GM21360 (cell line): ENCODE results near the gene BICDL1.
"Not testable (repeated sequence)": the region's sequence is repeated elsewhere in the genome, so short reads cannot be mapped to it uniquely, and the experiment has no call there.

Experiments
- ATAC-seq: cut with Tn5 transposase; IDR thresholded peaks from one replicate; pipeline ENCODE4 v1.9.1; 2021; ENCODE audit warnings: mild to moderate bottlenecking, moderate library complexity; ENCODE audit not compliant: unreplicated experiment

The BICDL1 gene

DNA sequence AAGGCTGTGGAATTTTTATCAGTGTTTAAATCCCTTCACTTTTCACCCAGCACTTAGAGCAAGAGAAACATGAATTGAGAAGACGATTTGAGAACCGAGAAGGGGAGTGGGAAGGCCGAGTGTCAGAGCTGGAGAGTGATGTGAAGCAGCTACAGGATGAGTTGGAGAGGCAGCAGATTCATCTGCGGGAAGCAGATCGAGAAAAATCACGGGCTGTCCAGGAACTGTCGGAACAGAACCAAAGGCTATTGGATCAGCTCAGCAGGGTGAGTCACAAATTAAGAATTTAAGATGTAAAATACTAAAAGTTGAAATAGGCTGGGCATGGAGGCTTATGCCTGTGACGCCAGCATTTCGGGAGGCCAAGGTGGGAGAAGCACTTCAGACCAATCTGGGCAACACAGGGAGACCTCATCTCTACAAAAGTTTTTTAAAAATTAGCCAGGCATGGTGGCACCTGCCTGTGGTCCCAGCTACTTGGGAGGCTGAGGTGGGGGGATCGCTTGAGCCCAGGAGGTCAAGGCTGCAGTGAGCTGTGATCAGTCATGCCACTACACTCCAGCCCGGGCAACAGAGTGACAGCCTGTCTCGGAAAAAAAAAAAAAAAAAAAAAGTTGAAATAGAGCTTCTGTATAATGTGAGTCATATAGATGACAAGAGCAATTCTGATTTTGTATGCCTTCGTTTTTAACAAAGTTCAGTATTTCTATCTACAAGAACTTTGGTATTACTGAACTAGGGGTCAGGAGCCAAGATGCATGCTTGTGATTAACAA is 9.6 kb downstream of the BICDL1 start:
- ATAC-seq = no peak

DNA sequence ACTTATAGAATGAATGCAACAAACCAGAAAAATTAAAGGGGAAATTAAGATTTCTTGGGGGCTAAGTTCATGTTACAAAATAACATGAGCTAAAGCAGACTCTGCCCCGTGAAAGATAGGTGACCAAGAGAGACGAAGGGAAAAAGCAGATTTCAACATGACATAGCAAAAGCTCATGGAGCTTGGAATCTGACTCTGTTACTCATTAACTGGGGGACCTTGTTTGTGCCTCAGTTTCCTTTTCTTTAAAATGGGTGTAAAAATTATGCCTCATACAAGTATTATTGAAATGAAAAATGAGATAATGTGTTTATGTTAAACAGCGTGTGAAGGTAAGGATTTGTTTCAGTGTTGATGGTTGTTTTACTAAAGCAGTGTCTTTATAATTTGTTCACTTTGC is 11.5 kb downstream of the BICDL1 start:
- no peak for ATAC-seq

DNA sequence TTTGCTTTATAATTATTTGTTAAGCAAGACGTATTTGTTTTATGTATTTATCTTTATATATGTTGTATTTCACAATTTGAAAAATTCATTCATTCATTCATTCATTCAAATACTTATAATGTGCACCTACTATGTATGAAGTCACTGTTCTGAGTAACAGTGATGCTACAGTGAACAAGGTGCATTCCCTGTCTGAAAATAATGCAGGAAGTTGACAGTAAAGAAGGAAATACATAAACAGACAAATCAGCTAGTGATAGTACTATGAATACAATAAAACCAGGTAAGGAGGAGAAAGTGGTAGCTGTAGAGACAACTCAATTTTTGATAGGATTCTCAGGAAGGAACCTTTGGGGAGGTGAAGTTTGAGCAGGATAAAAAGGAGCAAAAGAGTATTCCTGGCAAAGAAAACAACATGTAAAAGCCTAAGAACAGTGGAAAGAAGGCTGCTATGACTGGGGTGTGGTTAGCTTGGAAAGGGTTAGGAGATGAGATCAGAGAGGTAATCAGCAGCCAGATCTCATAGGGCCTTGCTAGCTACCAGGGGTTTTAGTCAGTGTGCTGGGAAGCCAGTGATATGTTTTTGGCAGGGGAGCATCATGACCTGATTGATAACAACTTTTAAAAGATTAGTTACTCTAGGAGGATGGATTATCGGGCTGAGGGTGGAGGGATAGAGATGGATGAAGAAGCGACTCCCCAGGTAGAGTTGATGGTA is 17.4 kb downstream of the BICDL1 start:
- ATAC-seq = no peak

DNA sequence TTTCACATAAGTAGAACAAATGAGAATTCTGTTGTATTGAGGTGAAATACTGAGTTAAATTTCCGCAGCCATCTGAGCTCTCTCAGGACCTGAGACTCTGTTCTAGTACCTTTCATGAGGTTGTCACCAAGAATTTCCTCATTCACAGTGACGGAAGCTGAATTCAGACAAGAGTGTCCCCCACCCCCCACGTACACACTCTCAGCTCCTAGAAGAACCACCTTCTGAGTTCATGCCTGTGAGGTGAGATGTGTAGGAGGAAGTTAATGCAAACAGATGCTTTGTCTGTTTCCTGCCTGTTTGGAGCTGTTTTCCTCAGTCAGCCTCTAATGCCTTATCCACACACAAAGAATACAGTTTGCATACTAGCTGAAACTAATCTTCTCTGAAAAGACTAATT is 18.2 kb downstream of the BICDL1 start:
- no peak for ATAC-seq

DNA sequence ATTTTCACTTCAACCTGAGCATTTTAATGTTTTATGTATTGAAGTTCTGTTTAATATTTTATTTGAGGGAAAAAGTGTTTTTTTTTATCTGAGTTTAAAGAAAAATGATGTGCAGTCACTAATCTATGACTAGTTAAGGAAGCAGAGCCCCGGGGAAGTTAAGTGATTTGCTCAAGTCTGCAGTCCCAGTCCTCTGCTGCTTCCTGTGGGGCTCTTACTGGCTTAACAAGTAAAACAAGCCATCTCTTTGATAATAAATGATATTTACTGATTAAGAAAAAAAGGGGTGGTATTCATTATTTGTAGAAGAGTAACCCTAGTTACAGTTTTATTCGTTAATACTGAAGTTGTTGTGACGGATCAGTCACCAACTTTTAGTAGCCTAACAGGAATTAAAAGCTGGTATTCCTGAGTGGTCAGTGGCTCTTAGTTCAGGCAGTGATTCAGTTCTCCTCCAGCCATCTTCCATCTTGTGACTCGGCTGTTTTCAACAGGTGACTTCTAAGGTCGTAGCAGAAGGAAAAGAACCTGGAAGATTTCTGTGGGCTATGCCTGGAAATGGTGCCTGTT is 21.7 kb downstream of the BICDL1 start:
- ATAC-seq = no peak

DNA sequence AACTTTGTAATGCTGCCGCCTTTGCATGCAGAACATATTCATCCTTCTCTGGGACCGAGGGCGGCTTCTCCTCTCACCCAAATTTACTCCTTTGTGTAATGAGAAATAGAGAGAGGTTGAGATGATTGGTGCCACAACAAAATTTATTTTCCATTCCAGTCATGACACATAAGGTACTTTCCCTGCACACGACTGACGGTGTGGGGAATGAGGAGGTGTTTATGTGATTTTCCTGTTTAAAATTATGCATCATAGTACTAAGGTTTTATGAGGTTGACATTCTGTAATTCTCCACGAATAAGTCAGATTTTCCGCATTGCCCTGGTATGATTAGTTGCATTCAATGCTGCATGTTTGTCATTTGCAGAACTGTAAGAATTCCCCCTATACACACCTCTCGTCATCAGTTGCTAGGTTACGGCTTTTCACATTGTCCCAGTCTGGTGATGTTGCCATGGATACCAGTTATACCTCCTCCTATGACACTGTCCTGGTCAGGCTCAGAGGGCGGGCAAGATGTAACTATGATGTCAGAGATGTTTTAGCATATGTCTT is 23.1 kb downstream of the BICDL1 start:
- ATAC-seq = peak; percentile 82

DNA sequence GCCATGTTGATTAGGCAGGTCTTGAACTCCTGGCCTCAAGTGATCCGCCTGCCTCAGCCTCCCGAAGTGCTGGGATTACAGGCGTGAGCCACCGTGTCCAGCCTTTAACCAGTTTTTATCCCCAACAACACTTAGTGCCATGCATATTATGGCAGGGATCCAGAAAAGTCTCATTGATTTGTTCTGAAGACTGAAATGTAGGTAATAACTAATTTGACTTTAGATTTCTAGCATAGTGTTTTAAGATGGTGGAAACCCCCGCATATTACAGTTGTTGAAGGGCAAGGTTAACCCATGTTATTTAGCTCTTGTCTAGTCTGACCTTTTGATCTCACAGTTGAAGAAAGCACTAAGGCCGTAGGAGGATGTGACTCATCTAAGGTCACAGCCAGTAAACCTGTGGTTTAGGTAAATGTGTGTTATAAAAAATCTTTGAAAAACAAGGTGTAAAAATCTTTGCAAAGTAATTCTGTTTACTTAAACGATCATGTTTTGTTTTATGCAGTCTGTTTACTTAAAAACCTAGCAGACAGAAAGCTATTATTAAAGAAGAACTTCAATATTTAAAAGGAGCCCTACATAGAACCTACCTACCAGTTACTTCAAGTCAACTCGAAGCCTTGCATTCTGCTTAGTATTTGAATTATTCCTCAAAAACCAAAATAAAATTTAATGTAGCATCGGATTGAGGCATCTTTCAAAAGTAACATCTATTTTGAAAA is 24.8 kb downstream of the BICDL1 start:
- no peak for ATAC-seq

DNA sequence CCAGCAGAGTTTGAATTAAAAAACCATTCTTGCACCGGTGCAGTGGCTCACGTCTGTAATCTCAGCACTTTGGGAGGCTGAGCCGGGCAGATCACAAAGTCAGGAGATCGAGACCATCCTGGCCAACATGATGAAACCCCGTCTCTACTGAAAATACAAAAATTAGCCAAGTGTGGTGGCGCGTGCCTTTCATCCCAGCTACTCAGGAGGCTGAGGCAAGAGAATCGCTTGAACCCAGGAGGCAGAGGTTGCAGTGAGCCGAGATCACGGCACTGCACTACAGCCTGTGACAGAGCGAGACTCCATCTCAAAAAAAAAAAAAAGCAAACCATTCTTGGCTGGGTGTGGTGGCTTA is 25.3 kb downstream of the BICDL1 start:
- ATAC-seq = not testable (repeated sequence)

DNA sequence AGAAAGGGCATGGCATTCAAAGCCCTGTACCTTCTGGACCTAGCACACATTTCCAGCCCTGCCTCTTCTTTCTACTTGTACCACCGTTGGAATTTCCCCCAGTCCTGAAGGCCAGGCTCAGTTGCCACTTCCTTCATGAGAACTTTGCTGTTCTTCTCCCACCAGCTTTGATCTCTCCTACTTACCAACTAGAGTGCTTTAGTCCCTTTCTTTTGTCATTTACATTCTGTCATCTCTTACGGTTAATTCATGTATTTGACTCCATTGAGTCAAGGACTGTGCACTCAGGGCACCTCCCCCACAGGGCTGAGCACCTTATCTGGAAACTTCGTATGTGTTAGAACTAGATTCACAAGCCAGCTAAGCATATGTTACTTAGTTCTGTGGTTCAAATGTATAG is 26.3 kb downstream of the BICDL1 start:
- ATAC-seq = no peak

DNA sequence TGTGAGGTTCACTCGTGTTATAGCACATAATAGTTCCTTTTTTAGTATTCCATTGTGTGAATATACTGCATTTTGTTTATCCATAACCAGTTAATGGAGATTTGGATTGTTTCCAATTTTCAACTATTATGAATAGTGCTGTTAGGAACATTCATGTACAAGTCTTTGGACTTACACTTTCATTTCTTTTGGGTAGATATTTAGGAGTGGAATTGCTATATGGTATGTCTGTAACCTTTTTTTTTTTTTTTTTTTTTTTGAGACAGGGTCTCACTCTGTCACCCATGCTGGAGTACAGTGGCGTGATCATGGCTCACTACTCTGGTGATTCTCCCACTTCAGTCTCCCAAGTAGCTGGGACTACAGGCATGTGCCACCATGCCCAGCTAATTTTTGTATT is 27.2 kb downstream of the BICDL1 start:
- not testable (repeated sequence) for ATAC-seq

DNA sequence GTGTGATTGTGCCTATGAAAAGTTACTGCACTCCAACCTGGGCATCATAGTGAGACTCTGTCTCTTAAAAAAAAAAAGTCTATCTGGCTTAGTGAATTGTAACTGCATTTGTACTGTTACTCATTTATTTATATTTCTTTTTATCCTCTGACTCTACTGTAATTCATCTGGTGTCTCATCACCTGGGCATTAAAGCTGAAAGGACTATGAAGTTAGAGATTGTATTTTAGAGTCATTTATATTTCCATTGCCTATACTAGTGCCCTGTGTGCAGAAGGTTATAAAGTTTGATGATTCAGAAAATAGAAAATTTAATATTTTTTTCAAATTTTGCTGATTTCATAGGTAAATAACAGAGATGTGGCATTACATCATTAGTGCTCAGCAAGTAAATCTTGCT is 30.2 kb downstream of the BICDL1 start:
- no peak for ATAC-seq

DNA sequence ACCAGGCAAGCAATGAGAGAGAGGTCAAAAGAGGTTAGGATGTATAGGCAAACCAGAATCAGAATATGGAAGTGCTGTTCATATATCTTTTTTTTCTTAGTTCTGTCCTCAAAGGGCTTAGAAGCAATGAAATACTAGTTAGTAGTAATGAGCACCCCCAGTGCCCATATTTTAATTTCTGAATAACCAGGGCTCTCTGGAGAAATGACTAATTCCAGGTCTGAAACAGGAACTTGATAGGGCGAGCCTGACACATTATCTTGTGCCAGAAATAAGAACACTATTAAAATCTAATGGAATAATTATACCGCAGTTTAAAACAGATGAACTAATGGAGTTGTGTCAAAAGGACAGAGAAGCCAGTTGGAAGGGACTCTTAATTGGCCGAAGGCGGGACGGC is 30.9 kb downstream of the BICDL1 start:
- ATAC-seq = no peak

DNA sequence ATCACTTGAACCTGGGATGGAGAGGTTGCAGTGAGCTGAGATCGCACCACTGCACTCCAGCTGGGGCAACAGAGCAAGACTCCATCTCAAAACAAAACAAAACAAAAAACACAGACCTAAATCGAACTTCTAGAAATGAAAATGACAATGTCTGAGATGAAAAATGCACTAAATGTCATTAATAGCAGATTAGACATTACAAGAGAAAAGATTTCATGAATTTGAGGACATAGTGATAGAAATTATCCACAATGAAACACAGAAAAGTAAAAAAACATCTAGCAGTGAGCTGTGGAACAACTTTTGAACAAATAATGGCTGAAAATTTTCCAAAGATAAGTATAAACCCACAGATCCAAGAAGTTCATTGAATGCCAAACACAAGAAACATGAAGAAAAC is 35.2 kb downstream of the BICDL1 start:
- no peak for ATAC-seq

DNA sequence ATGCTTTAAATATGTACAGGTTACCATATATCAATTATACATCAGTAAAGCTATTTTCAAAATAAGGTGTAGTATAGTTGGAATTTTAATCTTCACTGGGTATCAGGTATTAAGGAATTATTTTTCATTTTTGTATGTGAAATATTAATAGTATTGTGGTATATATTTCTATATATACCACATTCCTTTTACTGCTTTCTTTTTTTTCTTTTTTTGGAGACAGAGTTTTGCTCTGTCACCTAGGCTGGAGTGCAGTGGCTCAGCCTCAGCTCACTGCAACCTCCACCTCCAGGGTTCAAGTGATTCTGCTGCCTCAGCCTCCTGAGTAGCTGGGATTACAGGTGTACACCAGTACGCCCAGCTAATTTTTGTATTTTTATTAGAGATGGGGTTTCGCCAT is 36.6 kb downstream of the BICDL1 start:
- ATAC-seq = no peak

DNA sequence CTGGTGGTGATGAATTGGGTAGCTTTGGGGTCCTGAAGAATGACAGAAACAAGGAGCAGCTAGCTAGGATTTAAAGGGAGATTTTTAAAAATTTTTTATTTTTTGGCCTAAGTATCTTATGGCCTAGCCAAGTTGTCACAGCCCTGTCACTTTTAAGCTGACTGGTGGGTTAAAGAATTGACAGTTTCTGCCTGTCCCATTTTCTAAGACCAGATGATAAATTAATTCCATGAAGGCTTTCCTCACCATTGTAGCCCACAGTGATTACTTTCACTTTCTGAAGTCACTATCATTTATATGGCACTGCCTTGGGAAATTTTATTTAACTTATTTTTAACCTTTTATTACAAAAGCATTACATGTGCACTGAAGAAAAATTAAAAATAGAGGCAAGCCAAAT is 43.2 kb downstream of the BICDL1 start:
- ATAC-seq = no peak

DNA sequence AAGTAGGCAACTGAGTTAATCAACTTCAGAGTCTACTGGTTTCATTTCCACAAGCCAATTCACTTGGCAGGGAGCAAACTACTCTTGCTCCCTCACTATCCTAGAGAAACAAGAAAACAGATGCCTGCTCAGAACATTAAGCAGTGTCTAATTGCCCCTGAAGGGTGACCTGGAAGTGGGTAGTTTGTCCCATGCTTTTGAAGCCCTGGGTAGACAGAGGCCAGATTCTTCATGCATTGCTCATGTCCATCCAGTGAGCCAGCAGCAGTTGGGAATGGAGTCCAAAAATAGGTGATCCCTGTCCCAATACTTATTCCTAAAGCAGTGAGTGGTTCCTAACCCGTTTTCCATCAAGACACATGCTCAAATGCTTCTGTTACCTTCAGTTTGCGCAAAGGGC is 48.8 kb downstream of the BICDL1 start:
- ATAC-seq = no peak

DNA sequence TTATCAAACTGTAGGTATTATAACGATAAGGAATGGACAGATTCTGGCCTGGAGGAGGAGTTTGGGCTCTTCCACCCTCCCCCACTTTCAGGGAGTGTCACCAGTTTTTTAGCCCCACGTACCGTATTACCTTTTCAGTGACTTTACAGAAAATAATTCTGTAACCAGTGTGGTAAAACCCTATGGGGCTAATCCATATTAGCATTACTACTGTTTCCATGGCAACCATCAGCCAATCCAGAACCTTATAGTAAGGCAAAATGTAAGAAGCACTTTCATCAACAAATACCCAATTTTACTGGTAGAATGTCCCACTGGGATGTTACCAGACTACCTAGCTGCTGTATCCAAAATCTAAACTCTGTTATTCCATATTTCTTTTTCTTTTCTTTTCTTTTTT is 50.7 kb downstream of the BICDL1 start:
- ATAC-seq = no peak

DNA sequence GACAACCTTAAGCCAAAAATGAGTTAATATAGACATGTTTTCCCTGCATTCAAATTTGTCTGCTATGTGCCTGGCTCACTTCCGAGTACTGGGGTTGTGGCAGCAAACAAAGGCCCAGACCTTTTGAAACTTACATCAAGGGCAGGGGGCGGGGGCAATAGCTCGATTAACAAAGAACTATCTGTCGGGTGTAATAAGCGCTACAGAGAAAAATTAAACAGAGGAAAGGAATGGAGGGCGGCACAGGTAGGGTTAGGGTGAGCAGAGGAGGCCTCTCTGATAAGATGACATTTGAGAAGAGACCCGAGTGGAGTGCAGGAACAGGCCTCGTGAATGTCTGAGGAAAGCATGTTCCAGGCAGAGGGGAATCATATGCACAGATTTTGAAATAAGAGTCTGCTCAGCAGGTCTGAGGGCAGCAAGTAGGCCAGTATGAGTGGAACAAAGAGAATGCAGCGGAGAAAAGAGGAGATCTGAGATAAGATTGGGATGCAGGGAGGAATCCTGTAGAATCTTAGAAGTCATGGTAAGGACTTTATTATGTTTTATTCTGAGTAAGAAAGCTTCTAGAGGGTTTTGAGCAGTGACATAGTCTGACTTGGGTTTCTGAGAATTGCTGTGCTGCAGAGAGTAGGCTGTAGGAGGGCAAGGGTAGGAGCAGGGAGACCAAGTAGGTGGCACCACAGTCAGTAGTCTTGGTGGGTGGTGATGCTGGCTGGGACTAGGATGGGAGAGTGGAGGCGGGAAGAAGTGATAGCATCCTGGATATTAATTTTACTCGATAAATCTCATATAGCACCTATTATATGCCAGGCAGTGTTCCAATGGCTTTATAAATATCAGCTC is 52.6 kb downstream of the BICDL1 start:
- ATAC-seq = no peak

DNA sequence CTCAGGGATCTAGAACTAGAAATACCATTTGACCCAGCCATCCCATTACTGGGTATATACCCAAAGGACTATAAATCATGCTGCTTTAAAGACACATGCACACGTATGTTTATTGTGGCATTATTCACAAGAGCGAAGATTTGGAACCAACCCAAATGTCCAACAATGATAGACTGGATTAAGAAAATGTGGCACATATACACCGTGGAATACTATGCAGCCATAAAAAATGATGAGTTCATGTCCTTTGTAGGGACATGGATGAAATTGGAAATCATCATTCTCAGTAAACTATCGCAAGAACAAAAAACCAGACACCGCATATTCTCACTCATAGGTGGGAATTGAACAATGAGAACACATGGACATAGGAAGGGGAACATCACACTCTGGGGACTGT is 56.3 kb downstream of the BICDL1 start:
- not testable (repeated sequence) for ATAC-seq

DNA sequence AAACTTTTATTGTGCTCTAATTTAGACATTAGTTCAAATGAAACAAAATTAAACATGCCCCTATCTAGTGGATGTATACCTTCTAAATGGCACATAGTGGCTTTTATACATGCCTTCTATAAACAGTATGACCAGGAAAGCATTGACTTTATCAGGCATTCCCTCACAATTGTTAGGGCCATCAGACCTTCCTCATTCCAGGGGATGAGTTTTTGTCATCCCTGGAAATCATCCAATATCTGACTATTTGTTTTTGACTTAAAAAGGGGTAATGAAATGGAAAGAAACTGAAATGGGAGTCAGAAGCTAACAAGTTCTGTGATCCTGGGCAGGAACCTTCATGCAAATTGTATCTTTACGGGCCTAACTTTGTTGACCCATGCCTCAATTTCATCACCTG is 58.0 kb downstream of the BICDL1 start:
- ATAC-seq = no peak
